Activated CD8-positive, alpha-beta memory T cell treated with anti-CD3 and anti-CD28 coated beads for 1 hour (primary cell): ENCODE measurements around the gene GPER1.
"Not testable (repeated sequence)": the region's sequence is repeated elsewhere in the genome, so short reads cannot be mapped to it uniquely, and the experiment has no call there.

ENCODE experiments used
- DNase-seq, 2 donors: peaks; one replicate each; pipeline ENCODE4 v3.0.0-alpha.2; 2020; ENCODE audit warnings: low read depth in 1 of 2; ENCODE audit errors: extremely low read depth in 1 of 2

The GPER1 gene

DNA sequence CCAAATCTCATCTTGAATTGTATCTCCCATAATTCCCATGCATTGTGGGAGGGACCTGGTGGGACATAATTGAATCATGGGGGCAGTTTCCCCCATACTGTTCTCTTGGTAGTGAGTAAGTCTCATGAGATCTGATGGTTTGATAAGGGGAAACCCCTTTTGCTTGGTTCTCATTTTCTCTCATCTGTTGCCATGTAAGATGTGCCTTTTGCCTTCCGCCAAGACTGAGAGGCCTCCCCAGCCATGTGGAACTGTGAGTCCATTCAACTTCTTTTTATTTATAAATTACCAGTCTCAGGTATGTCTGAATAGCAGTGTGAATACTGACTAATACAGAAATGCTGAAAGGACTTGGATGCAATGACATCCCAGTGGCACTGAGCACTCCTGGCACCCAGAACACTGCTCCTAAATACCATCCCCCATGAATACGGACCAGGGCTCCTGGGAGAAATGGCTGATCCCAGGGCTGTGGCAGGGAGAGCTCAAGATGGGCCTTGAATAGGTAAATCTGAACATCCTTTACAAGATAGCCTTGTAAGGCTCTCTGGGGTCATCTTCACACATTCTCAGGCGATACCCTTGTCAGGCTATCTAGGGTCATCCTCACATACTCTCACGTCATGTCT, 52.7 kb downstream of the GPER1 start:
- DNase-seq = no peak

DNA sequence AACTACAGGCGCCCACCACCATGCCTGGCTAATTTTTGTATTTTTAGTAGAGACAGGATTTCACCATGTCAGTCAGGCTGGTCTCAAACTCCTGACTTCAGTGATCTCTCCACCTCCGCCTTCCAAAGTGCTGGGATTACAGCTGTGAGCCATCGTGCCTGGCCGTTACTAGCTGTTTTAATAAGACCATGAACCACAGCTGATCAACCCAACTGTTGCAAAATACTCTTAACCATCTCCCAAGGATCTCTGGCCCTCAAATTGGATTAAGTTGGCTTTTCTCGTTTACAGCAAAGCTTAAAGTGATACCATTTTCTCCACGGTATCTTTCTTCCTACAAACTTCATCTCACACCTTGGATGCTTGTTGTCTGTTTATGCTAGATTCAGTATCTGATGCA, 53.7 kb downstream of the GPER1 start:
- DNase-seq = no peak

DNA sequence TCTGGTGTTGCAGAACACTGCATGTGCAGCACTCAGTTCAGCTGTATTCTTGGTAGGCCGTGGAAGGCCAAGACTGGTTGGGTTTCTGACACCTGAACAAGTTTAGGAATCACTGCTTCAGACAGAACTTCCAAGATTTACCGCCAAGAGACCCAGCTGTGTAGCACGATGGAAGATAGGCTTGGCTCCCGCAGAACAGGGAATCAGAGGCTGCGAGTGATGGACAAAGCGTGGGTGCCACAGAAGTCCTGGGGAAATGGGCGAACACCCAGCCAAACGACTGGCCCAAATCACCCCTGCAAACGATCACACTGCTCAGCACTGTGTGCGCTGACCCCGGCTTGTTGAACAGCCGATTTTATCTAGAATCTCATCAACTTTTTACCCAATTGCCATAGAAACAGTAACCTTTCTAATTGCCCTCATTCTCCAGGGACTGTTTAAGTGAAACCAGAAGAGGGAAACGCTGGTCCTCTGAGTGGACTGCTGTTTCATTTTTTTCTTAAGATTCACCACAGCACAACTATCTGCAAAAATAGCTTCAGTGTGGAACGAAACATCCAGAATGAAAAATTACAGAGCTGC, 54.2 kb downstream of the GPER1 start:
- no peak for DNase-seq

DNA sequence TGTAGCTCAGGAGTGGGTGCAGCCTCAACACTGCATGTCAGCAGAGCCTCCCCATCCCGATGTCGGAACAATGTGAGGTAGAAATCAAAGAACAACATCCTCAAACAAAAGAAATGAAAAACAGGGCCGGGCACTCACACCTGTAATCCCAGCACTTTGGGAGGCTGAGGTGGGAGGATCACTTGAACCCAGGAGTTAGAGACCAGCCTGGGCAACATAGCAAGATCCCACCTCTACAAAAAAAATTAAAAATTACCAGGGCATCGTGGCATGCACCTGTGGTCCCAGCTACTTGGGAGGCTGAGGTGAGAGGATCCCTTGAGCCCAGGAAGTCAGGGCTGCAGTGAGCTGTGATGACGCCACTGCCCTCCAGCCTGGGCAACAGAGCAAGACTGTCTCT, 55.1 kb downstream of the GPER1 start:
- DNase-seq = not testable (repeated sequence)
